ENCODE data around the gene CSF1. TPM values are rescaled to one million over a fixed set of nuclear protein-coding genes. Genes with fewer than 3 reads are reported as not detected.

The CSF1 gene
- polyA plus RNA-seq, 2 of the 4 experiments (the other 2 are of a cell fraction) = 35.1 to 36.3 TPM

DNA sequence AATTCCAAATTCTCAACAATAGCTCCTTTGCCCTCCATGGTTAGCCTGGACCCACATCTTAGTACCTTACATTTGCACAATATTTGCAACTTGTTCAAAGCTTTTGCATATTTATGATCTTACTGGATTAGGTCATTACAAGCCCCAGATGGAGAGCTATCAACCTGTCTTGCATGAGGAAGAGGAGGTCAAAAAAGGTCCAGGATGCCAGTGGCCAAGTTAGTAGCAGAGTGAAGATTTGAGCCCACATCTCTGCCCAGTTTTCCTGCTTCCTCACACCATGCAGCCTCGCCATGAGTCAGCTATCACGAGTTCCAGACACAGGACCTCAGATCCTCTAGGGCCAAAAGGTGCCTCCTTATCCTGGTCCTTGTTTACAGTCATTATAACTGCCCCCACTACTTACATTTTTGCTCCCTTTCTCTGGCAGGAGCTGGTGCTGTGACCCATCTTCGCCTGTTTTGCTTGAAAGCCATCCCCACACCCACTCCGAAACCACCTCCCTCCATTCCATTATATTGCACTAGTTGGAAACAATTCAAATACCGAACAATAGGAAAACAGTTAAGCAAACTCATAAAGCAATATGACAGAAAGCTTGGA is 68.9 kb downstream of the CSF1 start (continued):
- TF ChIP-seq, protein P1, sequence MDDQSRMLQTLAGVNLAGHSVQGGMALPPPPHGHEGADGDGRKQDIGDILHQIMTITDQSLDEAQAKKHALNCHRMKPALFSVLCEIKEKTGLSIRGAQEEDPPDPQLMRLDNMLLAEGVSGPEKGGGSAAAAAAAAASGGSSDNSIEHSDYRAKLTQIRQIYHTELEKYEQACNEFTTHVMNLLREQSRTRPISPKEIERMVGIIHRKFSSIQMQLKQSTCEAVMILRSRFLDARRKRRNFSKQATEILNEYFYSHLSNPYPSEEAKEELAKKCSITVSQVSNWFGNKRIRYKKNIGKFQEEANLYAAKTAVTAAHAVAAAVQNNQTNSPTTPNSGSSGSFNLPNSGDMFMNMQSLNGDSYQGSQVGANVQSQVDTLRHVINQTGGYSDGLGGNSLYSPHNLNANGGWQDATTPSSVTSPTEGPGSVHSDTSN (IDR thresholded peaks at IDR 0.05) = no peak
- TF ChIP-seq EHMT2 (IDR thresholded peaks at IDR 0.05; ENCODE audit: low read depth) (no peak), HEYL (CRISPR knock-in tag; IDR thresholded peaks at IDR 0.05) (no peak), CHD2 (IDR thresholded peaks at IDR 0.05; ENCODE audit: low read length, partially characterized antibody) (no peak), RFX5 (IDR thresholded peaks at IDR 0.05) (no peak), SMC3 (IDR thresholded peaks at IDR 0.05) (peak; percentile 38), FOXS1 (CRISPR knock-in tag; IDR thresholded peaks at IDR 0.05) (no peak), MAFK (IDR thresholded peaks at IDR 0.05; ENCODE audit: partially characterized antibody) (peak; percentile 12), NPAS2 (CRISPR knock-in tag; IDR thresholded peaks at IDR 0.05; ENCODE audit: borderline replicate concordance) (no peak), GATA3 (IDR thresholded peaks at IDR 0.05; ENCODE audit: borderline replicate concordance) (0 out of 2 replicates have a peak, but pooled peaks have one; percentile 50), RAD21 (conservative IDR thresholded peaks at IDR 0.05 in 1 of 2, IDR thresholded peaks at IDR 0.05 in 1 of 2) (peak; percentile 17 to 35; a peak in 4 of 5 replicates), CEBPB (IDR thresholded peaks at IDR 0.05) (peak in 1 of 2 experiments; percentile 63; a peak in 1 of 4 replicates), HOXB5 (CRISPR knock-in tag; IDR thresholded peaks at IDR 0.05) (no peak), PHF8 (IDR thresholded peaks at IDR 0.05; ENCODE audit: borderline replicate concordance, low read depth) (no peak), CHD4 (IDR thresholded peaks at IDR 0.05; ENCODE audit: borderline replicate concordance) (no peak), RNF2 (IDR thresholded peaks at IDR 0.05; ENCODE audit: borderline replicate concordance, low read depth) (no peak), JUNB (IDR thresholded peaks at IDR 0.05) (peak; percentile 40; the same call in 1 of the 2 replicates), MAZ (IDR thresholded peaks at IDR 0.05; ENCODE audit: borderline replicate concordance, low read depth, low read length) (no peak)
- TF ChIP-seq, protein P2, sequence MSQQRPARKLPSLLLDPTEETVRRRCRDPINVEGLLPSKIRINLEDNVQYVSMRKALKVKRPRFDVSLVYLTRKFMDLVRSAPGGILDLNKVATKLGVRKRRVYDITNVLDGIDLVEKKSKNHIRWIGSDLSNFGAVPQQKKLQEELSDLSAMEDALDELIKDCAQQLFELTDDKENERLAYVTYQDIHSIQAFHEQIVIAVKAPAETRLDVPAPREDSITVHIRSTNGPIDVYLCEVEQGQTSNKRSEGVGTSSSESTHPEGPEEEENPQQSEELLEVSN (IDR thresholded peaks at IDR 0.05; ENCODE audit: borderline replicate concordance, low read depth) = peak; percentile 56; the same call in 1 of the 2 replicates
- TF ChIP-seq, protein P3, sequence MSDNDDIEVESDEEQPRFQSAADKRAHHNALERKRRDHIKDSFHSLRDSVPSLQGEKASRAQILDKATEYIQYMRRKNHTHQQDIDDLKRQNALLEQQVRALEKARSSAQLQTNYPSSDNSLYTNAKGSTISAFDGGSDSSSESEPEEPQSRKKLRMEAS (IDR thresholded peaks at IDR 0.05) = peak; percentile 81
- TF ChIP-seq, protein P4, sequence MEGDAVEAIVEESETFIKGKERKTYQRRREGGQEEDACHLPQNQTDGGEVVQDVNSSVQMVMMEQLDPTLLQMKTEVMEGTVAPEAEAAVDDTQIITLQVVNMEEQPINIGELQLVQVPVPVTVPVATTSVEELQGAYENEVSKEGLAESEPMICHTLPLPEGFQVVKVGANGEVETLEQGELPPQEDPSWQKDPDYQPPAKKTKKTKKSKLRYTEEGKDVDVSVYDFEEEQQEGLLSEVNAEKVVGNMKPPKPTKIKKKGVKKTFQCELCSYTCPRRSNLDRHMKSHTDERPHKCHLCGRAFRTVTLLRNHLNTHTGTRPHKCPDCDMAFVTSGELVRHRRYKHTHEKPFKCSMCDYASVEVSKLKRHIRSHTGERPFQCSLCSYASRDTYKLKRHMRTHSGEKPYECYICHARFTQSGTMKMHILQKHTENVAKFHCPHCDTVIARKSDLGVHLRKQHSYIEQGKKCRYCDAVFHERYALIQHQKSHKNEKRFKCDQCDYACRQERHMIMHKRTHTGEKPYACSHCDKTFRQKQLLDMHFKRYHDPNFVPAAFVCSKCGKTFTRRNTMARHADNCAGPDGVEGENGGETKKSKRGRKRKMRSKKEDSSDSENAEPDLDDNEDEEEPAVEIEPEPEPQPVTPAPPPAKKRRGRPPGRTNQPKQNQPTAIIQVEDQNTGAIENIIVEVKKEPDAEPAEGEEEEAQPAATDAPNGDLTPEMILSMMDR (IDR thresholded peaks at IDR 0.05) = no peak

Other genes starting within 250 kb of the CSF1 start
- 4.8 and 6.0 TPM in 2 replicates for gene GSTM2, start 242.8 kb upstream of the CSF1 start, polyA plus RNA-seq (2011; rRNA removed)
- 5.3 to 7.2 TPM (median 6.5 TPM) in 3 replicates for gene GSTM2, start 242.8 kb upstream of the CSF1 start, polyA plus RNA-seq (2017; fragmentation: RNase III; extraction: RNeasy Plus Mini Kit Qiagen cat#74134 plus additional on column Dnase treatment)
- 0.22 TPM in 1 of 2 replicates, not detected in the other for gene GSTM1, start 223.0 kb upstream of the CSF1 start, polyA plus RNA-seq (2011; rRNA removed)
- gene GSTM1, start 223.0 kb upstream of the CSF1 start, polyA plus RNA-seq (2017; fragmentation: RNase III; extraction: RNeasy Plus Mini Kit Qiagen cat#74134 plus additional on column Dnase treatment) = not detected in 3 replicates
- gene GSTM5, start 198.6 kb upstream of the CSF1 start, polyA plus RNA-seq (2011; rRNA removed) = not detected in 2 replicates
- not detected in 3 replicates for gene GSTM5, start 198.6 kb upstream of the CSF1 start, polyA plus RNA-seq (2017; fragmentation: RNase III; extraction: RNeasy Plus Mini Kit Qiagen cat#74134 plus additional on column Dnase treatment)
- 55.7 and 67.6 TPM in 2 replicates for gene GSTM3, start 169.8 kb upstream of the CSF1 start, polyA plus RNA-seq (2011; rRNA removed)
- gene GSTM3, start 169.8 kb upstream of the CSF1 start, polyA plus RNA-seq (2017; fragmentation: RNase III; extraction: RNeasy Plus Mini Kit Qiagen cat#74134 plus additional on column Dnase treatment) = 39.8 to 44.1 TPM (median 43.0 TPM) in 3 replicates
- gene EPS8L3, start 146.9 kb upstream of the CSF1 start, polyA plus RNA-seq (2011; rRNA removed) = 5.1 and 7.4 TPM in 2 replicates
- 1.4 to 3.3 TPM (median 2.4 TPM) in 3 replicates for gene EPS8L3, start 146.9 kb upstream of the CSF1 start, polyA plus RNA-seq (2017; fragmentation: RNase III; extraction: RNeasy Plus Mini Kit Qiagen cat#74134 plus additional on column Dnase treatment)
- 147 and 148 TPM in 2 replicates for gene AHCYL1, start 73.9 kb downstream of the CSF1 start, polyA plus RNA-seq (2011; rRNA removed)
- 124 to 145 TPM (median 133 TPM) in 3 replicates for gene AHCYL1, start 73.9 kb downstream of the CSF1 start, polyA plus RNA-seq (2017; fragmentation: RNase III; extraction: RNeasy Plus Mini Kit Qiagen cat#74134 plus additional on column Dnase treatment)
- gene STRIP1, start 123.8 kb downstream of the CSF1 start, polyA plus RNA-seq (2011; rRNA removed) = 16.4 and 20.2 TPM in 2 replicates
- 14.4 to 16.7 TPM (median 16.1 TPM) in 3 replicates for gene STRIP1, start 123.8 kb downstream of the CSF1 start, polyA plus RNA-seq (2017; fragmentation: RNase III; extraction: RNeasy Plus Mini Kit Qiagen cat#74134 plus additional on column Dnase treatment)
- not detected in 2 replicates for gene ALX3, start 159.8 kb downstream of the CSF1 start, polyA plus RNA-seq (2011; rRNA removed)
- not detected in 3 replicates for gene ALX3, start 159.8 kb downstream of the CSF1 start, polyA plus RNA-seq (2017; fragmentation: RNase III; extraction: RNeasy Plus Mini Kit Qiagen cat#74134 plus additional on column Dnase treatment)
- gene UBL4B, start 201.6 kb downstream of the CSF1 start, polyA plus RNA-seq (2011; rRNA removed) = not detected in 2 replicates
- gene UBL4B, start 201.6 kb downstream of the CSF1 start, polyA plus RNA-seq (2017; fragmentation: RNase III; extraction: RNeasy Plus Mini Kit Qiagen cat#74134 plus additional on column Dnase treatment) = not detected in 3 replicates
- 0.56 and 0.91 TPM in 2 replicates for gene SLC6A17, start 239.6 kb downstream of the CSF1 start, polyA plus RNA-seq (2011; rRNA removed)
- gene SLC6A17, start 239.6 kb downstream of the CSF1 start, polyA plus RNA-seq (2017; fragmentation: RNase III; extraction: RNeasy Plus Mini Kit Qiagen cat#74134 plus additional on column Dnase treatment) = 2.2 to 2.5 TPM (median 2.3 TPM) in 3 replicates

Measured in A549 (cell line).